DND-41 (cell line): ENCODE results near the gene KHK.

Experiments
- CTCF ChIP-seq: IDR thresholded peaks from 2 replicates; pipeline ENCODE4 v1.5.1; 2012; ENCODE audit warnings: borderline replicate concordance, low read length, moderate library complexity, mild to moderate bottlenecking; ENCODE audit not compliant: poor library complexity, severe bottlenecking; ENCODE audit errors: extremely low read depth
- EZH2 ChIP-seq: IDR thresholded peaks from 3 replicates; pipeline ENCODE4 v1.6.1; 2012; ENCODE audit warnings: borderline replicate concordance, low read depth, mild to moderate bottlenecking, moderate library complexity, low read length, inconsistent platforms; ENCODE audit not compliant: severe bottlenecking

GRCh38 chr2:27109083-27109482, 22.5 kb downstream of the KHK start:
- TF ChIP-seq CTCF (no peak), EZH2 (no peak)
